Lower lobe of right lung (tissue), 2 donors: ENCODE data around the gene IL33. TPM values are rescaled to one million over a fixed set of nuclear protein-coding genes. Genes with fewer than 3 reads are reported as not detected.

Experiments used
- ATAC-seq, 2 donors: fragments of 200-7000 bp; cut with Tn5 transposase; one replicate each; pipeline ENCODE4 v1.9.1; 2020 to 2022; ENCODE audit warnings: mild to moderate bottlenecking in 2 of 2, moderate library complexity in 2 of 2
- DNase-seq: peaks from one replicate; pipeline ENCODE4 v3.0.0-alpha.2; 2020
- H3K27ac ChIP-seq: fragments of 200-600 bp; one replicate; pipeline ENCODE4 v1.8.0; 2022
- H3K27me3 ChIP-seq: fragments of 200-600 bp; one replicate; pipeline ENCODE4 v1.8.0; 2022; ENCODE audit warnings: low read depth
- H3K36me3 ChIP-seq: fragments of 200-600 bp; one replicate; pipeline ENCODE4 v1.8.0; 2022; ENCODE audit warnings: mild to moderate bottlenecking
- H3K4me1 ChIP-seq: fragments of 200-600 bp; one replicate; pipeline ENCODE4 v1.8.0; 2022
- H3K4me3 ChIP-seq: fragments of 200-600 bp; one replicate; pipeline ENCODE4 v1.8.0; 2022; ENCODE audit warnings: mild to moderate bottlenecking
- H3K9me3 ChIP-seq: fragments of 200-600 bp; one replicate; pipeline ENCODE4 v1.8.0; 2022
- CTCF ChIP-seq: fragments of 200-600 bp; IDR thresholded peaks from one replicate; pipeline ENCODE4 v1.8.0; 2022; ENCODE audit warnings: antibody characterized with exemption, mild to moderate bottlenecking
- intact Hi-C: fragments of 100-400 bp; cut with DNase I; formaldehyde crosslinking; loops from one replicate; pipeline ENCODE4 v1.11.0; 2022
- total RNA-seq: library from RNA; stranded (reverse); fragmentation: NEBNext Ultra II Directional; extraction: Animal tissue kit (Norgen Biotek cat#: 25700); gene quantifications from one replicate; pipeline ENCODE4 v1.2.1, GENCODE V29; 2021
- donor health status: DM: no; HTN: yes; CAD: no; lungs with severe emphysema.

Gene IL33
- total RNA-seq, 1 donor from 2014 or later, result 47.8 TPM

DNA sequence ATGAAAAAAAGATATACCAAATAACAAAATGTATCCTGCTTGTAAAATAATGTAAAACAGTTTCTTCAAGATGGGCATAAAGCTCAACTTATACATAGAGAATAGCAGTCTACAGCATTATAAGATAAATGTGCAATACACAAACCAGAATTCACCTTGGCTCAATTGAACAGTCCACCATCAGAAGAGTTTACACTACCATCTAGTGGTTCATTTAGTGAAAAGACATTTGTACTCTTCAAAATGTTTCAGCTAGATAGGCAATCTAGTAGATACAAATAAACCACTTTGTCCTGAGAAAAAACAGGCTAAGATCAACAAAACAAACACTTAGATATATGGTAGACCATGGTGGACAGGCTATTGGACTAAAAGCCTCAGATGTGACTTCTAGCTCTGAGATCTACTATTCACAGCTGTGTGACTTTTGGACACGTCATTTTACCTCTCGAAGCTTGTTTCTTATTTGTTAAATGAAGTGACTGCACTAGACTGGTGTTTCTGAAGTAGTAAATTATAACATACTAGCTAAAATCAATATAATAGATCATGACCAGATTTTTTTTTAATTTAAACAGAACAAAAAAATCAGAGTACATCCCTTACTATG is 90.5 kb downstream of the IL33 start:
- no peaks in the 10 kb centered on the region for H3K27me3 ChIP-seq
- H3K9me3 ChIP-seq, result no peaks in the 10 kb centered on the region
- H3K27ac ChIP-seq, result no peak overlapping the region
- peak; percentile 60 for TF ChIP-seq CTCF
- no peaks in the 10 kb centered on the region for H3K36me3 ChIP-seq
- no peak overlapping the region for H3K4me3 ChIP-seq
- ATAC-seq (peak; percentile 61 to 73), DNase-seq (no peak)
- H3K4me1 ChIP-seq, result no peaks in the 10 kb centered on the region
- intact Hi-C loops, result loop anchor here (10.0 kb wide), 1 partner anchor 251 kb away; no protein-coding TSS in a partner anchor

Other genes starting within 250 kb of the IL33 start
- gene RANBP6, start 200.2 kb upstream of the IL33 start, total RNA-seq, result 15.3 TPM
- gene TPD52L3, start 112.6 kb downstream of the IL33 start, total RNA-seq, result not detected
- 43.8 TPM for gene UHRF2, start 197.4 kb downstream of the IL33 start, total RNA-seq